PC-9 (cell line): ENCODE results near the gene SIGLEC9. TPM values are rescaled to one million over a fixed set of nuclear protein-coding genes. Genes with fewer than 3 reads are reported as not detected.

ENCODE experiments used
- BruUV-seq: library from RNA; stranded (reverse); fragments of 400-500 nt; replicated peaks from 2 replicates; lab custom pipeline; 2021; lab: Mats Ljungman, UMichigan
- CTCF ChIA-PET: fragments of 300-600 bp; sonication (Branson Sonifier 250); formaldehyde crosslinking; loops from one replicate; lab custom pipeline; 2022; ENCODE audit warnings: antibody characterized with exemption; lab: Charles Lee
- POLR2A ChIA-PET: fragments of 300-600 bp; sonication (Branson Sonifier 250); formaldehyde crosslinking; loops from one replicate; lab custom pipeline; 2022; ENCODE audit warnings: antibody characterized with exemption; ENCODE audit not compliant: unreplicated experiment; lab: Charles Lee
- DNase-seq, 2 experiments: peaks; one replicate each; pipeline versions ENCODE4 v3.0.0 to v3.0.0-alpha.2; 2015 to 2022; ENCODE audit warnings: mixed read lengths in 1 of 2
- H2AFZ ChIP-seq: fragments of 200-600 bp; sonication (generic); 2 replicates; pipeline ENCODE4 v1.8.1; 2017; ENCODE audit warnings: antibody characterized with exemption
- H3F3A ChIP-seq: fragments of 200-600 bp; sonication (generic); 2 replicates; pipeline ENCODE4 v1.8.1; 2017; ENCODE audit warnings: antibody characterized with exemption, mild to moderate bottlenecking, low read depth; ENCODE audit not compliant: insufficient read depth
- H3K27ac ChIP-seq: fragments of 200-600 bp; sonication (generic); 2 replicates; pipeline ENCODE4 v1.6.1; 2016; ENCODE audit warnings: mixed run types
- H3K27me3 ChIP-seq: fragments of 200-600 bp; sonication (generic); 2 replicates; pipeline ENCODE4 v1.6.1; 2016; ENCODE audit warnings: low read depth, mixed run types; ENCODE audit not compliant: insufficient read depth
- H3K36me3 ChIP-seq: fragments of 200-600 bp; sonication (generic); 2 replicates; pipeline ENCODE4 v1.6.1; 2016; ENCODE audit warnings: low read depth, mixed run types
- H3K4me1 ChIP-seq: fragments of 200-600 bp; sonication (generic); replicated peaks from 2 replicates; pipeline ENCODE4 v1.6.1; 2016; ENCODE audit warnings: mixed run types; ENCODE audit not compliant: insufficient read depth
- H3K4me2 ChIP-seq: fragments of 200-600 bp; sonication (generic); 2 replicates; pipeline ENCODE4 v1.6.1; 2017; ENCODE audit warnings: mixed run types
- H3K4me3 ChIP-seq: fragments of 200-600 bp; sonication (generic); 2 replicates; pipeline ENCODE4 v1.6.1; 2016; ENCODE audit warnings: mixed run types
- H3K79me2 ChIP-seq: fragments of 200-600 bp; sonication (generic); 2 replicates; pipeline ENCODE4 v1.6.1; 2017; ENCODE audit warnings: low read depth, mixed run types
- H3K9me2 ChIP-seq: fragments of 200-600 bp; sonication (generic); 2 replicates; pipeline ENCODE4 v1.8.1; 2017; ENCODE audit warnings: mild to moderate bottlenecking; ENCODE audit not compliant: insufficient read depth
- H3K9me3 ChIP-seq: fragments of 200-600 bp; sonication (generic); 2 replicates; pipeline ENCODE4 v1.8.1; 2016; ENCODE audit warnings: low read depth; ENCODE audit not compliant: insufficient read depth
- H4K20me1 ChIP-seq: fragments of 200-600 bp; sonication (generic); 2 replicates; pipeline ENCODE4 v1.8.1; 2017; ENCODE audit not compliant: insufficient read depth
- CTCF ChIP-seq: fragments of 200-600 bp; sonication (generic); conservative IDR thresholded peaks from 2 replicates; pipeline ENCODE4 v1.6.1; 2017; ENCODE audit warnings: mixed run types, antibody characterized with exemption, mild to moderate bottlenecking, moderate library complexity
- EZH2 ChIP-seq: fragments of 200-600 bp; sonication (generic); IDR thresholded peaks from 2 replicates; pipeline ENCODE4 v1.8.0; 2017; ENCODE audit warnings: antibody characterized with exemption, low read depth
- intact Hi-C: fragments of 100-400 bp; cut with micrococcal nuclease; formaldehyde crosslinking; loops from one replicate; pipeline ENCODE4 v1.10.0; 2022; ENCODE audit not compliant: unreplicated experiment
- total RNA-seq: library from RNA; stranded (reverse); gene quantifications from 2 replicates; pipeline ENCODE4 v1.2.3, GENCODE V29; 2021

The SIGLEC9 gene
- total RNA-seq, 1 experiment from 2014 or later, result not detected

- Histone ChIP-seq H3K27me3 (peaks cover 81% of the 10 kb centered on the region), H3K79me2 (no peaks in the 10 kb centered on the region), H3K9me2 (no peaks in the 10 kb centered on the region), H2AFZ (no peak overlapping the region), H4K20me1 (no peaks in the 10 kb centered on the region), H3K9me3 (no peaks in the 10 kb centered on the region), H3K36me3 (no peaks in the 10 kb centered on the region), H3K4me3 (no peak overlapping the region), H3K4me2 (no peak overlapping the region), H3K4me1 (no peaks in the 10 kb centered on the region), H3K27ac (no peak overlapping the region), H3F3A (no peaks in the 10 kb centered on the region)
- no peak for DNase-seq
- TF ChIP-seq EZH2 (no peak), CTCF (no peak)
- BruUV-seq, result no TSS peak
- ChIA-PET POLR2A (no interaction called here), CTCF (no interaction called here)
- intact Hi-C loops, result no loop called here
These were observed 35.0 kb downstream of the SIGLEC9 start for GRCh38 chr19:51159656-51160055.

- POLR2A ChIA-PET, result no interaction called here
- CTCF ChIA-PET, result no interaction called here
- Histone ChIP-seq H2AFZ (no peak overlapping the region), H3K9me2 (no peaks in the 10 kb centered on the region), H4K20me1 (no peaks in the 10 kb centered on the region), H3K27me3 (peaks cover 79% of the 10 kb centered on the region), H3K9me3 (no peaks in the 10 kb centered on the region), H3K4me3 (no peak overlapping the region), H3K27ac (no peak overlapping the region), H3K4me1 (no peaks in the 10 kb centered on the region), H3F3A (no peaks in the 10 kb centered on the region), H3K79me2 (no peaks in the 10 kb centered on the region), H3K36me3 (no peaks in the 10 kb centered on the region), H3K4me2 (no peak overlapping the region)
- no peak for TF ChIP-seq CTCF
- no peak for TF ChIP-seq EZH2
- DNase-seq, result no peak
- BruUV-seq, result no TSS peak
- intact Hi-C loops, result no loop called here
These were observed 36.6 kb downstream of the SIGLEC9 start for GRCh38 chr19:51161266-51161665.

DNA sequence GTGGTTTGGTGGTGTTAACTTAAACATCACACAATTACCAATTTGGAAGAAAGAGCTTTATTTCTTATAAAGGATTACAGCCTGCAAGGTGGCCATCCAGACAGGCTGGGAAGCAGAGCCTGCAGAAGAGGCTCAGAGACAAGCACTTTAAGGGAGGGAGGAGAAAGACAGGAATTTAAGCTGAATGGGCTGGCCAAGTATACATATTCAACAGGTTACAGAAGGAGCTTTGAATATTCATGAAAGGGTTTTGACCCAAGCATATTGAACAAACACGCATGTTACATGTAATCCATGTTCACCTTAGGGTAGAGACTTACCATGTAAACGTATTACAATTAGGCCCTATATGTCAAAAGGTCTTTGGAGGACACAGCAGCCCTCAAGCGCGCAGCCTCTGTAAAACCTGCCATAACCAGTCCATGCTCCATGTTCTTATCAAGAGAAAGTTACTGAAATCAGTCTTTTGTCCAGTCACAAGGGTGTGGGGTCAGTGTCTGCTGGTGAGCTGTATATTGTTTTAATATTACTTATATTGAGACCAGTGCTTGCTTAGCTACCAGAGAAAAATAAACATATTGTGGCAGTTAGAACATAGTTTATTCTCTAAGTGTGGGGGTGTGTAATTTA, 37.3 kb downstream of the SIGLEC9 start:
- Histone ChIP-seq H3K4me2 (no peak overlapping the region), H3K36me3 (no peaks in the 10 kb centered on the region), H3K79me2 (no peaks in the 10 kb centered on the region), H3K4me1 (no peaks in the 10 kb centered on the region), H3K9me2 (no peaks in the 10 kb centered on the region), H3K27ac (no peak overlapping the region), H3K9me3 (no peaks in the 10 kb centered on the region), H3K27me3 (peaks cover 79% of the 10 kb centered on the region), H2AFZ (no peak overlapping the region), H4K20me1 (no peaks in the 10 kb centered on the region), H3F3A (no peaks in the 10 kb centered on the region), H3K4me3 (no peak overlapping the region)
- TF ChIP-seq EZH2 (no peak), CTCF (no peak)
- intact Hi-C loops, result no loop called here
- ChIA-PET POLR2A (no interaction called here), CTCF (no interaction called here)
- BruUV-seq, result no TSS peak
- no peak for DNase-seq
